Vagina (tissue), 2 donors: ENCODE data around the gene CDK15. TPM values are rescaled to one million over a fixed set of nuclear protein-coding genes. Genes with fewer than 3 reads are reported as not detected.

Source experiments
- DNase-seq, 2 donors: peaks; one replicate each; pipeline ENCODE4 v3.0.0-alpha.2; 2017; ENCODE audit errors: extremely low spot score in 2 of 2
- H3K27ac ChIP-seq: fragments of 200-600 bp; sonication (generic); one replicate; pipeline ENCODE4 v1.5.1; 2019
- H3K27me3 ChIP-seq: fragments of 200-600 bp; sonication (generic); one replicate; pipeline ENCODE4 v1.5.1; 2019
- H3K36me3 ChIP-seq, 2 donors: fragments of 200-600 bp; sonication (generic); one replicate each; pipeline ENCODE4 v1.5.1; 2017 to 2019
- H3K4me1 ChIP-seq: fragments of 200-600 bp; sonication (generic); one replicate; pipeline ENCODE4 v1.5.1; 2019
- H3K4me3 ChIP-seq, 2 donors: fragments of 200-600 bp; sonication (generic); 1 replicate in 1 of 2; 2 replicates in 1 of 2; pipeline ENCODE4 v1.5.1; 2016 to 2019
- H3K9me3 ChIP-seq: fragments of 200-600 bp; sonication (generic); one replicate; pipeline ENCODE4 v1.5.1; 2019
- CTCF ChIP-seq, 3 experiments: fragments of 450-650 bp in 2 of 3; fragments of 200-600 bp in 1 of 3; sonication (generic) in 1 of 3; IDR thresholded peaks; one replicate each; pipeline ENCODE4 v1.5.1; 2017 to 2019; ENCODE audit warnings: antibody characterized with exemption in 3 of 3, mild to moderate bottlenecking in 2 of 3, moderate library complexity in 2 of 3
- POLR2A ChIP-seq, 2 donors: fragments of 450-650 bp; IDR thresholded peaks; one replicate each; pipeline ENCODE4 v1.6.1; 2017; ENCODE audit warnings: antibody characterized with exemption in 2 of 2, mild to moderate bottlenecking in 2 of 2, moderate library complexity in 2 of 2
- POLR2AphosphoS5 ChIP-seq, 2 donors: sonication (generic); formaldehyde crosslinking; IDR thresholded peaks; one replicate each; pipeline ENCODE4 v1.9.0; 2017; ENCODE audit warnings: antibody characterized with exemption in 2 of 2, mild to moderate bottlenecking in 2 of 2, low read depth in 1 of 2; ENCODE audit not compliant: insufficient read depth in 1 of 2
- intact Hi-C: fragments of 100-400 bp; cut with DNase I; formaldehyde crosslinking; loops from one replicate; pipeline ENCODE4 v1.15.1; 2023
- small RNA-seq: library from RNA; depleted of rRNA; stranded (forward); fragments of <200 nt; gene quantifications from one replicate; pipeline ENCODE3, GENCODE V24; 2016
- total RNA-seq: library from RNA; depleted of rRNA; stranded (reverse); fragments of >200 nt; gene quantifications from one replicate; pipeline ENCODE4 v1.2.3, GENCODE V29; 2016

The CDK15 gene
- total RNA-seq, 1 donor from 2014 or later: not detected

- no peak for TF ChIP-seq CTCF (IDR thresholded peaks at IDR 0.05)
- TF ChIP-seq POLR2AphosphoS5 (IDR thresholded peaks at IDR 0.05; ENCODE audit: insufficient read depth in 1 of 2, low read depth in 1 of 2): no peak
- TF ChIP-seq POLR2A (IDR thresholded peaks at IDR 0.05): no peak
- intact Hi-C loops: no loop called here
Measured at GRCh38 chr2:201938156-201938775, 131.9 kb downstream of the CDK15 start.

GRCh38 chr2:201938781-201939180 is 132.4 kb downstream of the CDK15 start:
- Histone ChIP-seq H3K4me3 (no peak overlapping the region), H3K9me3 (no peaks in the 10 kb centered on the region), H3K36me3 (no peaks in the 10 kb centered on the region), H3K27me3 (no peaks in the 10 kb centered on the region), H3K27ac (no peak overlapping the region), H3K4me1 (no peaks in the 10 kb centered on the region)
- TF ChIP-seq POLR2A (IDR thresholded peaks at IDR 0.05): no peak
- TF ChIP-seq CTCF (IDR thresholded peaks at IDR 0.05): no peak
- TF ChIP-seq POLR2AphosphoS5 (IDR thresholded peaks at IDR 0.05; ENCODE audit: insufficient read depth in 1 of 2, low read depth in 1 of 2): no peak
- no peak for DNase-seq
- intact Hi-C loops: no loop called here

More at GRCh38 chr2:201938156-201938775, 131.9 kb downstream of the CDK15 start:
- H3K4me1 ChIP-seq: no peaks in the 10 kb centered on the region
- H3K27me3 ChIP-seq: no peaks in the 10 kb centered on the region
- H3K4me3 ChIP-seq: no peak overlapping the region
- H3K27ac ChIP-seq: no peak overlapping the region
- no peaks in the 10 kb centered on the region for H3K36me3 ChIP-seq
- DNase-seq: no peak
- no peaks in the 10 kb centered on the region for H3K9me3 ChIP-seq

DNA sequence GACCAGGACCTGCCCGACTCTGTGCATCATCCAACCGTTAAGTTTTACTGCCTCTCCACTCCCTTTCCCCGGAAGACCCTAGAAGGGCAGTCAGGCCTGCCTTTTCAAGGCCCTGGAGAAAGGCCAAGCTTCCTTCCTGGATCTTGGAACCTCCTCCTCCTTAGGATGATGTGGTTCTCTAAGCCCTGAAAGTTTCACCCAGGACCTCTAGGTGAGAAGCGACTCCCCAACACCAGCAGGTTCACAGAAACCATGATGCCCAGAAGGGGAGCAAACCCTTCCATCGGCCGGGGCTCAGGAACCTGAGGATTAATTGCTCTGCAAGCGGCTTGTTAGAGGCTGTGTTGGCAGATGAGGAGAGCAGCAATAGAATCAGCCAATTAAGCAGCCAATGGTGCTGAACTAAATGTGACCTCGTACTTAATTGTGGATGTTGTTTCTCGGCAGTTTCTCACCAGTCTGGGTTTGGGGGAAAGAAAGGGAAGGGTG is 133.2 kb downstream of the CDK15 start:
- TF ChIP-seq POLR2A (IDR thresholded peaks at IDR 0.05) (no peak), CTCF (IDR thresholded peaks at IDR 0.05) (no peak), POLR2AphosphoS5 (IDR thresholded peaks at IDR 0.05; ENCODE audit: insufficient read depth in 1 of 2, low read depth in 1 of 2) (no peak)
- DNase-seq: no peak
- intact Hi-C loops: no loop called here

GRCh38 chr2:201942531-201942930 is 136.2 kb downstream of the CDK15 start:
- intact Hi-C loops: no loop called here
- no peaks in the 10 kb centered on the region for H3K36me3 ChIP-seq
- DNase-seq: no peak
- H3K27ac ChIP-seq: no peak overlapping the region
- H3K4me3 ChIP-seq: no peak overlapping the region
- no peaks in the 10 kb centered on the region for H3K27me3 ChIP-seq
- no peaks in the 10 kb centered on the region for H3K9me3 ChIP-seq
- TF ChIP-seq POLR2AphosphoS5 (IDR thresholded peaks at IDR 0.05; ENCODE audit: insufficient read depth in 1 of 2, low read depth in 1 of 2) (no peak), CTCF (IDR thresholded peaks at IDR 0.05) (no peak), POLR2A (IDR thresholded peaks at IDR 0.05) (no peak)
- H3K4me1 ChIP-seq: no peaks in the 10 kb centered on the region

More for the DNA sequence above, 133.2 kb downstream of the CDK15 start:
- no peaks in the 10 kb centered on the region for H3K9me3 ChIP-seq
- H3K4me3 ChIP-seq: no peak overlapping the region
- H3K36me3 ChIP-seq: no peaks in the 10 kb centered on the region
- no peak overlapping the region for H3K27ac ChIP-seq
- H3K27me3 ChIP-seq: no peaks in the 10 kb centered on the region
- no peaks in the 10 kb centered on the region for H3K4me1 ChIP-seq

Small RNA genes lying within 50 kb of the gene (small RNA-seq; reads per million reads assigned to genes)
- gene RF00019: not detected
- gene RNU6-440P: not detected
- gene UBE2V1P11: not detected

Other genes with a start within 250 kb of the CDK15 start
- 29.5 TPM for gene TMEM237, start 163.0 kb upstream of the CDK15 start, total RNA-seq
- gene MPP4, start 107.9 kb upstream of the CDK15 start, total RNA-seq: 0.74 TPM
- 9.3 TPM for gene ALS2, start 25.6 kb upstream of the CDK15 start, total RNA-seq
- gene FZD7, start 227.3 kb downstream of the CDK15 start, total RNA-seq: 37.1 TPM